ENCODE data around the gene TGFBR3. TPM values are rescaled to one million over a fixed set of nuclear protein-coding genes. Genes with fewer than 3 reads are reported as not detected.

The TGFBR3 gene
- total RNA-seq, 4 donors from 2014 or later = 32.9 to 138 (median 58.8) TPM

GRCh38 chr1:91765293-91765692 is 120.7 kb downstream of the TGFBR3 start:
- in situ Hi-C loops (cut with MboI; ENCODE audit: low pct_ligation_motif_present in 1 of 4, low pct_unique_long_range_greater_than_20kb in 1 of 4, low sequenced_read_pairs in 3 of 4) (no loop called here), intact Hi-C loops (cut with DNase I; ENCODE audit: low total_unique reads) (no loop called here)
- no peak overlapping the region for H3K27ac ChIP-seq
- no peaks in the 10 kb centered on the region for H3K27me3 ChIP-seq
- TF ChIP-seq POLR2A (IDR thresholded peaks at IDR 0.05) (no peak), CTCF (IDR thresholded peaks at IDR 0.05) (no peak), EP300 (IDR thresholded peaks at IDR 0.05; ENCODE audit: low read depth) (no peak), POLR2AphosphoS5 (IDR thresholded peaks at IDR 0.05) (no peak)
- H3K4me3 ChIP-seq = no peak overlapping the region
- 81 to 93% methylated on average over 4 of the region's 4 CpGs for whole genome bisulfite sequencing, 2 donors (ENCODE audit: low coverage in 1 of 2)
- H3K4me1 ChIP-seq = peaks cover 0 to 16% (median 5%) of the 10 kb centered on the region in 4 donors
- H3K9me3 ChIP-seq = no peaks in the 10 kb centered on the region
- no peak for DNase-seq
- H3K36me3 ChIP-seq = no peaks in the 10 kb centered on the region

GRCh38 chr1:91764471-91765115 is 121.4 kb downstream of the TGFBR3 start:
- in situ Hi-C loops (cut with MboI; ENCODE audit: low pct_ligation_motif_present in 1 of 4, low pct_unique_long_range_greater_than_20kb in 1 of 4, low sequenced_read_pairs in 3 of 4) = no loop called here
- H3K27me3 ChIP-seq = no peaks in the 10 kb centered on the region
- H3K4me3 ChIP-seq = no peak overlapping the region
- no peak for DNase-seq
- intact Hi-C loops (cut with DNase I; ENCODE audit: low total_unique reads) = no loop called here
- no peaks in the 10 kb centered on the region for H3K36me3 ChIP-seq
- H3K4me1 ChIP-seq = peaks cover 0 to 20% (median 6%) of the 10 kb centered on the region in 4 donors
- no peak overlapping the region for H3K27ac ChIP-seq
- 83 to 88% methylated on average over 5 to 12 of the region's 12 CpGs for WGBS, 2 donors (ENCODE audit: low coverage in 1 of 2)
- TF ChIP-seq POLR2A (IDR thresholded peaks at IDR 0.05) = no peak
- no peak for TF ChIP-seq CTCF (IDR thresholded peaks at IDR 0.05)
- TF ChIP-seq EP300 (IDR thresholded peaks at IDR 0.05; ENCODE audit: low read depth) = no peak
- no peak for TF ChIP-seq POLR2AphosphoS5 (IDR thresholded peaks at IDR 0.05)
- H3K9me3 ChIP-seq = no peaks in the 10 kb centered on the region

DNA sequence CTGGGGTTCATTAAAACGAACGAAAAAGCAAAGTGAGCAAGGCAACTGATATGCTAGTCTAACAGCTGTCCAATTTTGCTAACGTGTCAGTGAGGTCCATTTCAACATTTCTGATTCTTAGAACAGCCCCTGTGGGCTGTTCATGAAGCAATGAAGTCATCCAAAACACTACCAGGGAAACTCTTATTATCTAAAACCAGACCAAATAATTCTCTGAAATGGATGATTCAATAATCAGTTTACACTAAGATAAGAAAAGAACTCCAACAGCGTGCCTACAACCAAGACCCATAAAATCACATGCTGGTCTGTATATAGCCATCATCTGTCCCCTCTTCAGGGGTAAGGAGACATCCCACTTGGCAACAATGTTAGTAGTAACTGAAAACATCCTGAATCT is 122.7 kb downstream of the TGFBR3 start:
- 81 to 93% methylated on average over 3 to 4 of the region's 4 CpGs for WGBS, 2 donors (ENCODE audit: low coverage in 1 of 2)

DNA sequence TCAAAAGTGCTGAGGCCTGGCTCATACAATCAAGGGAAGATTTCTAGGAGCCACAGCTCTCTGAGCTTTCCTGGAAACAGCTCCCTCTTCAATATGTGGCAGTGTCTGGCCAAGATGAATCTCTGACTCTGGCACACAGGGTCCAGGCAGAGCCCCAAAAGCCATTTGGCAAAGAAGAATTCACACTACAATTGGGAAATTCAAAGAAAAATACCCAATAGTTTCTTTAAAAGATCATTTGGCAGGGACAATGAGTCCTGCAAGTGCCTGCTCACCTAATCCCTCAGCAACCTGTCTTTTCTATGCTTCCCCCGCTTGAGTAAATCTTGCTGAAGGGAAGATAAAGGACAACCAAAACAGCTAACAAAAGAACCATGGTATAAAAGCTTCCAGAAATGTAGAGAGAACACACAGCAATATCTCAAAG is 124.6 kb downstream of the TGFBR3 start:
- Histone ChIP-seq H3K4me3 (no peak overlapping the region), H3K36me3 (no peaks in the 10 kb centered on the region), H3K4me1 (peaks cover 3 to 26% (median 7%) of the 10 kb centered on the region in 4 donors), H3K27ac (peak overlapping the region; percentile 10 to 75 (median 47)), H3K27me3 (no peaks in the 10 kb centered on the region), H3K9me3 (no peaks in the 10 kb centered on the region)
- 89 to 95% methylated on average over 1 of the region's 1 CpG for WGBS, 2 donors (ENCODE audit: low coverage in 1 of 2)
- in situ Hi-C loops (cut with MboI; ENCODE audit: low pct_ligation_motif_present in 1 of 4, low pct_unique_long_range_greater_than_20kb in 1 of 4, low sequenced_read_pairs in 3 of 4) (no loop called here), intact Hi-C loops (cut with DNase I; ENCODE audit: low total_unique reads) (no loop called here)
- TF ChIP-seq POLR2AphosphoS5 (IDR thresholded peaks at IDR 0.05) (no peak), POLR2A (IDR thresholded peaks at IDR 0.05) (no peak), EP300 (IDR thresholded peaks at IDR 0.05; ENCODE audit: low read depth) (no peak), CTCF (IDR thresholded peaks at IDR 0.05) (no peak)
- no peak for DNase-seq

More for the DNA sequence above, 122.7 kb downstream of the TGFBR3 start:
- Histone ChIP-seq H3K36me3 (no peaks in the 10 kb centered on the region), H3K27me3 (no peaks in the 10 kb centered on the region), H3K9me3 (no peaks in the 10 kb centered on the region), H3K27ac (peak overlapping the region in 3 of 4 donors; percentile 1 to 31 (median 8)), H3K4me1 (peaks cover 0 to 23% (median 6%) of the 10 kb centered on the region in 4 donors), H3K4me3 (no peak overlapping the region)
- DNase-seq = no peak
- intact Hi-C loops (cut with DNase I; ENCODE audit: low total_unique reads) (no loop called here), in situ Hi-C loops (cut with MboI; ENCODE audit: low pct_ligation_motif_present in 1 of 4, low pct_unique_long_range_greater_than_20kb in 1 of 4, low sequenced_read_pairs in 3 of 4) (no loop called here)
- TF ChIP-seq EP300 (IDR thresholded peaks at IDR 0.05; ENCODE audit: low read depth) (no peak), CTCF (IDR thresholded peaks at IDR 0.05) (no peak), POLR2AphosphoS5 (IDR thresholded peaks at IDR 0.05) (no peak), POLR2A (IDR thresholded peaks at IDR 0.05) (no peak)
